B cell (primary cell): Measurements from ENCODE around the gene CSMD2. TPM values are rescaled to one million over a fixed set of nuclear protein-coding genes. Genes with fewer than 3 reads are reported as not detected.

Source experiments
- ATAC-seq: fragments of 200-7000 bp; cut with Tn5 transposase; one replicate; pipeline ENCODE4 v1.10.0; 2021; ENCODE audit warnings: low read depth, mild to moderate bottlenecking, moderate number of reproducible peaks, moderate library complexity
- CTCF ChIA-PET: fragments of 350-600 bp; sonication (Branson Sonifier 250); formaldehyde crosslinking; loops from one replicate; lab custom pipeline; 2021; ENCODE audit warnings: antibody characterized with exemption, inconsistent platforms; lab: Charles Lee
- POLR2A ChIA-PET: fragments of 350-600 bp; sonication (Branson Sonifier 250); formaldehyde crosslinking; loops from one replicate; lab custom pipeline; 2021; ENCODE audit warnings: antibody characterized with exemption; lab: Charles Lee
- DNase-seq: peaks from one replicate; pipeline ENCODE4 v3.0.0; 2013
- H2AFZ ChIP-seq: 2 replicates; pipeline ENCODE4 v1.6.1; 2012; ENCODE audit warnings: mild to moderate bottlenecking, low read depth, low read length; ENCODE audit not compliant: insufficient read depth, poor library complexity, severe bottlenecking
- H3K27ac ChIP-seq, 2 donors: 1 replicate in 1 of 2; 2 replicates in 1 of 2; pipeline ENCODE4 v1.5.1; 2012 to 2013; ENCODE audit warnings: low read length in 2 of 2, mild to moderate bottlenecking in 2 of 2, moderate library complexity in 1 of 2
- H3K27me3 ChIP-seq, 4 experiments: fragments of 200-600 bp in 1 of 4; sonication (generic) in 1 of 4; replicated peaks in 1 of 4; 1 replicate in 2 of 4; 2 replicates in 2 of 4; pipeline versions ENCODE4 v1.6.1 to v1.7.0; 2013 to 2016; ENCODE audit warnings: low read length in 3 of 4, mild to moderate bottlenecking in 2 of 4, mixed read lengths in 1 of 4, moderate library complexity in 1 of 4; ENCODE audit not compliant: insufficient read depth in 4 of 4, control insufficient read depth in 3 of 4; ENCODE audit errors: control extremely low read depth in 1 of 4
- H3K36me3 ChIP-seq, 2 experiments: replicated peaks in 1 of 2; 1 replicate in 1 of 2; 2 replicates in 1 of 2; pipeline versions ENCODE4 v1.6.1 to v1.7.1; 2013; ENCODE audit warnings: low read length in 1 of 2; ENCODE audit not compliant: insufficient read depth in 2 of 2, control insufficient read depth in 1 of 2; ENCODE audit errors: control extremely low read depth in 1 of 2, extremely low read depth in 1 of 2
- H3K4me1 ChIP-seq, 2 donors: fragments of 200-600 bp in 1 of 2; sonication (generic) in 1 of 2; 1 replicate in 1 of 2; 2 replicates in 1 of 2; pipeline versions ENCODE4 v1.5.1 to v1.6.1; 2013 to 2017; ENCODE audit warnings: low read length in 2 of 2; ENCODE audit not compliant: control insufficient read depth in 2 of 2, insufficient read depth in 2 of 2
- H3K4me2 ChIP-seq: replicated peaks from 2 replicates; pipeline ENCODE3; 2012; ENCODE audit warnings: mild to moderate bottlenecking, low read depth, low read length; ENCODE audit not compliant: poor library complexity, severe bottlenecking
- H3K4me3 ChIP-seq, 5 experiments: fragments of 200-600 bp in 1 of 5; sonication (generic) in 1 of 5; 1 replicate in 3 of 5; 2 replicates in 2 of 5; pipeline versions ENCODE4 v1.5.1 to v1.7.0; 2011 to 2016; ENCODE audit warnings: low read length in 4 of 5, mild to moderate bottlenecking in 4 of 5, low read depth in 2 of 5, control low read depth in 1 of 5, moderate library complexity in 1 of 5; ENCODE audit not compliant: insufficient read depth in 1 of 5; ENCODE audit errors: control extremely low read depth in 1 of 5, extremely low read depth in 1 of 5
- H3K79me2 ChIP-seq: fragments of 200-600 bp; sonication (generic); one replicate; pipeline ENCODE4 v1.6.0; 2016; ENCODE audit warnings: low read length; ENCODE audit not compliant: control insufficient read depth, insufficient read depth
- H3K9ac ChIP-seq: fragments of 200-600 bp; sonication (generic); 2 replicates; pipeline ENCODE4 v1.6.1; 2017; ENCODE audit warnings: mild to moderate bottlenecking, low read length, moderate library complexity
- H3K9me3 ChIP-seq, 3 donors: one replicate each; pipeline versions ENCODE4 v1.6.1 to v1.7.1; 2013; ENCODE audit warnings: low read length in 2 of 3; ENCODE audit not compliant: control insufficient read depth in 2 of 3, insufficient read depth in 1 of 3; ENCODE audit errors: control extremely low read depth in 1 of 3
- H4K20me1 ChIP-seq: 2 replicates; pipeline ENCODE4 v1.6.0; 2012; ENCODE audit warnings: mild to moderate bottlenecking, low read length; ENCODE audit not compliant: insufficient read depth, control insufficient read depth, poor library complexity, severe bottlenecking
- H3K27ac Mint-ChIP-seq: one replicate; pipeline ENCODE4 v1.8.0; 2021; ENCODE audit warnings: mixed read lengths
- H3K27me3 Mint-ChIP-seq: one replicate; pipeline ENCODE4 v1.8.0; 2021; ENCODE audit warnings: mixed read lengths
- H3K4me1 Mint-ChIP-seq: one replicate; pipeline ENCODE4 v1.8.0; 2021; ENCODE audit warnings: mixed read lengths
- H3K4me3 Mint-ChIP-seq: one replicate; pipeline ENCODE4 v1.8.0; 2021; ENCODE audit warnings: mixed read lengths
- H3K9me3 Mint-ChIP-seq: one replicate; pipeline ENCODE4 v1.8.0; 2022; ENCODE audit warnings: mixed read lengths; ENCODE audit not compliant: insufficient read depth
- CTCF ChIP-seq: fragments of 200-600 bp; IDR thresholded peaks from one replicate; pipeline ENCODE4 v1.8.0; 2022; ENCODE audit warnings: antibody characterized with exemption, mild to moderate bottlenecking
- EZH2 ChIP-seq: IDR thresholded peaks from 2 replicates; pipeline ENCODE4 v1.6.1; 2012; ENCODE audit warnings: borderline replicate concordance, low read depth, mild to moderate bottlenecking, moderate library complexity, low read length; ENCODE audit not compliant: insufficient read depth, poor library complexity, severe bottlenecking
- WGBS: methylation state at CpG from one replicate; pipeline ENCODE4 v1.1.5; 2013; ENCODE audit warnings: missing lambda C conversion rate; ENCODE audit not compliant: insufficient coverage; 5-methylcytosine and 5-hydroxymethylcytosine counted together
- intact Hi-C: fragments of 100-400 bp; cut with micrococcal nuclease; formaldehyde crosslinking; loops from one replicate; pipeline ENCODE4 v1.10.0; 2022
- polyA plus RNA-seq: library from polyadenylated mRNA; depleted of rRNA; stranded (reverse); fragments of >200 nt; gene quantifications from 2 replicates; pipeline ENCODE4 v1.2.3, GENCODE V29; 2012
- total RNA-seq, 2 donors: library from RNA; stranded (reverse); fragments of 120-200 nt in 1 of 2; gene quantifications; 1 replicate in 1 of 2; 2 replicates in 1 of 2; pipeline versions ENCODE4 v1.2.3 to v1.2.4, GENCODE V29; 2013 to 2022

The CSMD2 gene
- total and polyA plus RNA-seq, 2 donors (not counting 1 experiment from before 2014, with no cell fraction given), result not detected

- H3K27me3 ChIP-seq, result no peaks in the 10 kb centered on the region
- no peaks in the 10 kb centered on the region for H4K20me1 ChIP-seq
- H3K4me2 ChIP-seq, result no peak overlapping the region
- DNase-seq, result no peak
- H3K9ac ChIP-seq, result no peak overlapping the region
- H3K79me2 ChIP-seq, result no peaks in the 10 kb centered on the region
- 64% methylated on average over 4 of the region's 4 CpGs for WGBS
- peaks cover 6% of the 10 kb centered on the region for H3K27me3 Mint-ChIP-seq
- H3K4me1 ChIP-seq, result no peaks in the 10 kb centered on the region
- no peaks in the 10 kb centered on the region for H3K9me3 ChIP-seq
- H3K9me3 Mint-ChIP-seq, result no peaks in the 10 kb centered on the region
- ChIA-PET CTCF (no interaction called here), POLR2A (no interaction called here)
- H3K4me3 Mint-ChIP-seq, result no peak overlapping the region
- H2AFZ ChIP-seq, result no peak overlapping the region
- intact Hi-C loops, result no loop called here
- ATAC-seq, result no peak
- H3K27ac ChIP-seq, result no peak overlapping the region
- H3K4me1 Mint-ChIP-seq, result no peaks in the 10 kb centered on the region
- no peaks in the 10 kb centered on the region for H3K36me3 ChIP-seq
- H3K4me3 ChIP-seq, result no peak overlapping the region
- H3K27ac Mint-ChIP-seq, result no peak overlapping the region
- TF ChIP-seq CTCF (no peak), EZH2 (no peak)
Measured at GRCh38 chr1:34212673-34213072, 47.6 kb upstream of the CSMD2 start.

GRCh38 chr1:34199927-34200326 is 34.9 kb upstream of the CSMD2 start:
- CTCF ChIA-PET, result no interaction called here
- Mint-ChIP-seq H3K27me3 (peaks cover 11% of the 10 kb centered on the region), H3K4me1 (no peaks in the 10 kb centered on the region), H3K9me3 (no peaks in the 10 kb centered on the region), H3K27ac (no peak overlapping the region), H3K4me3 (no peak overlapping the region)
- intact Hi-C loops, result no loop called here
- no peak overlapping the region for H2AFZ ChIP-seq
- WGBS, result 80% methylated on average over 1 of the region's 1 CpG
- H3K4me2 ChIP-seq, result no peak overlapping the region
- no peak overlapping the region for H3K9ac ChIP-seq
- H3K4me1 ChIP-seq, result no peaks in the 10 kb centered on the region
- H3K36me3 ChIP-seq, result no peaks in the 10 kb centered on the region
- H3K9me3 ChIP-seq, result peaks cover 0 to 3% (median 0%) of the 10 kb centered on the region in 3 donors
- no peak for DNase-seq
- TF ChIP-seq EZH2, result no peak
- ATAC-seq, result no peak
- H3K4me3 ChIP-seq, result no peak overlapping the region
- no peaks in the 10 kb centered on the region for H3K79me2 ChIP-seq
- peaks cover 0 to 3% (median 0%) of the 10 kb centered on the region in 4 experiments for H3K27me3 ChIP-seq
- no peak overlapping the region for H3K27ac ChIP-seq
- POLR2A ChIA-PET, result no interaction called here
- H4K20me1 ChIP-seq, result no peaks in the 10 kb centered on the region
